HEK293T (cell line): Measurements from ENCODE around the gene SARNP.
A peak's percentile ranks its signal among the peaks of the same experiment; 100 is the strongest.

Experiments used
- CTCF ChIA-PET: fragments of 350-600 bp; formaldehyde crosslinking; extraction: SDS; loops from one replicate; lab custom pipeline; 2021; ENCODE audit warnings: antibody characterized with exemption, inconsistent platforms; lab: Yijun Ruan, JAX
- POLR2A ChIA-PET: fragments of 350-600 bp; formaldehyde crosslinking; extraction: SDS; loops from one replicate; lab custom pipeline; 2020; ENCODE audit warnings: antibody characterized with exemption, inconsistent platforms; lab: Yijun Ruan, JAX
- DNase-seq: peaks from one replicate; pipeline ENCODE4 v3.0.0; 2012; ENCODE audit warnings: mixed read lengths; ENCODE audit errors: extremely low spot score
- BHLHE40 ChIP-seq: fragments of 450-650 bp; IDR thresholded peaks from 2 replicates; pipeline ENCODE4 v1.6.1; 2016; ENCODE audit warnings: mild to moderate bottlenecking, moderate library complexity, borderline replicate concordance
- CTBP1 ChIP-seq: fragments of 450-650 bp; IDR thresholded peaks from 2 replicates; pipeline ENCODE4 v1.6.1; 2016; ENCODE audit warnings: borderline replicate concordance
- ELF4 ChIP-seq: fragments of 450-650 bp; IDR thresholded peaks from 2 replicates; pipeline ENCODE4 v1.6.1; 2017; ENCODE audit warnings: antibody characterized with exemption
- FOXA1 ChIP-seq: fragments of 450-650 bp; IDR thresholded peaks from 2 replicates; pipeline ENCODE4 v1.6.1; 2016; ENCODE audit warnings: mild to moderate bottlenecking
- FOXK2 ChIP-seq: fragments of 450-650 bp; IDR thresholded peaks from 2 replicates; pipeline ENCODE4 v1.6.1; 2016; ENCODE audit warnings: mild to moderate bottlenecking
- FOXM1 ChIP-seq: fragments of 450-650 bp; IDR thresholded peaks from 2 replicates; pipeline ENCODE4 v1.6.1; 2017; ENCODE audit warnings: mild to moderate bottlenecking, borderline replicate concordance
- HDGF ChIP-seq: fragments of 450-650 bp; IDR thresholded peaks from 2 replicates; pipeline ENCODE4 v1.6.1; 2017; ENCODE audit warnings: antibody characterized with exemption, borderline replicate concordance
- L3MBTL2 ChIP-seq: fragments of 450-650 bp; conservative IDR thresholded peaks from 2 replicates; pipeline ENCODE4 v1.6.1; 2016; ENCODE audit warnings: mild to moderate bottlenecking
- LEF1 ChIP-seq: fragments of 450-650 bp; IDR thresholded peaks from 2 replicates; pipeline ENCODE4 v1.6.1; 2017; ENCODE audit warnings: mild to moderate bottlenecking, borderline replicate concordance
- NFRKB ChIP-seq: fragments of 450-650 bp; IDR thresholded peaks from 2 replicates; pipeline ENCODE4 v1.6.1; 2016; ENCODE audit warnings: mild to moderate bottlenecking, moderate library complexity
- SP1 ChIP-seq: fragments of 450-650 bp; IDR thresholded peaks from 2 replicates; pipeline ENCODE4 v1.6.1; 2017
- SUZ12 ChIP-seq: fragments of 450-650 bp; IDR thresholded peaks from 2 replicates; pipeline ENCODE4 v1.6.1; 2016; ENCODE audit warnings: mild to moderate bottlenecking
- TARDBP ChIP-seq: fragments of 450-650 bp; IDR thresholded peaks from 2 replicates; pipeline ENCODE4 v1.6.1; 2016
- ZNF384 ChIP-seq: fragments of 450-650 bp; IDR thresholded peaks from 2 replicates; pipeline ENCODE4 v1.6.1; 2016
- TF ChIP-seq, protein P1 (sequence below): fragments of 450-650 bp; IDR thresholded peaks from 2 replicates; pipeline ENCODE4 v1.6.1; 2016

The SARNP gene

DNA sequence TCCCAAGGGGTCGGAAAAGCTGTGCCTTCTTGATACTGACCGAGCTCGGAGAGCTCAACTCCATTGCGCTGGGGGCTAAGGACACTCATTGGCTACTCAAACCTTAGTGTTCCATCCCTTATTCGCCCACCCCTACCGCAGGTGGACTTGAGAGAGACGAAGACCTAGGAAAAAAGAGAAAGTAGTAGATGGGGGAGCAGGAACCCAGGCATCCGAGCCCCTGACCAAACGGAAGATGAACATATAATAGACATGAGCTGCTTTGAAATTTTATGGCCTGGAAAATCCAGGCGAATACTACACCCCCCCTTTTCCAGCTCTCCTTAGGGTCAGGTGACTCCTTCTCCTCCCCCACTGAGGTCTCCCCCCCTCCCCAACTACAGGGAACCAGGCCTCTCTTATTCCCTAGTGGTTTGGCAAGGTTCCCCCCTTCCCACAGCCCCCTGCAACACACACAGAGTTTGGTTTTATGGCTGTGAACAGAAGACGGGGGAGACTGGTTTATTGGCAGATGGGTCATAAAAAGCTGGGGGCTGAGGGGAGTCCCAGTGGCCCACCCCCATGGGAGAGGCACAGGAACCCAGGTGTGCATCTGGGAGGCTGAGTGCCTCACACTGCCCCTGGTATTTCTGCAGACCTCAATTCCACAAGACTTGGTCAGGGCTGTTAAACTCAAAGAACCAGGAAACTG is 73.0 kb downstream of the SARNP start:
- POLR2A ChIA-PET = interaction anchor here (0.6 to 2.7 kb wide), 7 partner anchors 15 to 183 kb away, joined by 3 to 11 read pairs (median 4); partner anchors contain the start of genes CD63, DNAJC14, ITGA7 and ORMDL2
- CTCF ChIA-PET = interaction anchor here (0.5 to 1.3 kb wide), 6 partner anchors 8 to 251 kb away, joined by 3 to 4 read pairs (median 3); a partner anchor contains a TSS
- no peak for TF ChIP-seq ELF4
- peak; percentile 65 for TF ChIP-seq L3MBTL2
- no peak for TF ChIP-seq CTBP1
- DNase-seq = no peak

DNA sequence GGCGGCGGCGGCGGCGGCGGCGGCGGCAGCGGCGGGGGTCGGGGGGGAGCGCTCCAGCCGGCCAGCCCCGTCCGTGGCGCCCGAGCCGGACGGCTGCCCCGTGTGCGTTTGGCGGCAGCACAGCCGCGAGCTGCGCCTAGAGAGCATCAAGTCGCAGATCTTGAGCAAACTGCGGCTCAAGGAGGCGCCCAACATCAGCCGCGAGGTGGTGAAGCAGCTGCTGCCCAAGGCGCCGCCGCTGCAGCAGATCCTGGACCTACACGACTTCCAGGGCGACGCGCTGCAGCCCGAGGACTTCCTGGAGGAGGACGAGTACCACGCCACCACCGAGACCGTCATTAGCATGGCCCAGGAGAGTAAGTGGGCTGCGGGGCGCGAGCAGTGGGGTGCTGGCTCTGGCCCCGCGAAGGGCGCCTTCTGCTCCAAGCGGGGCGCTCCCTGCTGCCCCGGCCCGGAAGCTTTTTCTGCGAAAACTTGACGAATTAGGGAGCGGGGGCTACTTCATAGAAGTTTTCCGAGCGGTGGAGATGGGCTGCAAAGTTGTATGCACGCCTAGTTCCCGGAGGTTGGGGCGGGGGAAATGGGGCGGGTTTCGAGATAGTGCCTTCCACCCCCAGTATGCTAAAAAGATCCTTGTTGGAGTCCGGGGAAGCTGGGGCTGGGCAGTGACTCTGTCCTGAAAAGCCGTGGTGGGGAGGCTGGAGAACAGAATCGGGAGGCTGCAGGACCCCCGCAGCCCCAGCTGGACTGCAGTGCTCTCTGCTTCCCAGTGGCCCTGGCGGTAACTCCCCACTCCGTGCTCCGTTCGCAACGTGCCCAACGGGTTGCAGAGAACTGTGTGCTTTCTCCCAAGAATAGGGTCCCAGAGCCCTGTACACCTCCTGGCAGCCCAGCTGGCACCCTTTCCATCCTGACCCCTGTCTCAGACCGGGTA is 73.9 kb downstream of the SARNP start:
- ChIA-PET POLR2A (interaction anchor here (0.6 to 2.7 kb wide), 10 partner anchors 14 to 86 kb away, joined by 3 to 15 read pairs (median 6); partner anchors contain the start of genes CD63, DNAJC14, ITGA7 and ORMDL2), CTCF (interaction anchor here (0.5 to 1.3 kb wide), 5 partner anchors 9 to 252 kb away, joined by 3 to 4 read pairs (median 3); a partner anchor contains a TSS)
- peak; percentile 55 for DNase-seq
- TF ChIP-seq FOXM1 (no peak), FOXK2 (no peak), LEF1 (no peak), L3MBTL2 (no peak), NFRKB (no peak), SP1 (no peak), SUZ12 (no peak), ZNF384 (no peak), ELF4 (no peak)
- TF ChIP-seq, protein P1, sequence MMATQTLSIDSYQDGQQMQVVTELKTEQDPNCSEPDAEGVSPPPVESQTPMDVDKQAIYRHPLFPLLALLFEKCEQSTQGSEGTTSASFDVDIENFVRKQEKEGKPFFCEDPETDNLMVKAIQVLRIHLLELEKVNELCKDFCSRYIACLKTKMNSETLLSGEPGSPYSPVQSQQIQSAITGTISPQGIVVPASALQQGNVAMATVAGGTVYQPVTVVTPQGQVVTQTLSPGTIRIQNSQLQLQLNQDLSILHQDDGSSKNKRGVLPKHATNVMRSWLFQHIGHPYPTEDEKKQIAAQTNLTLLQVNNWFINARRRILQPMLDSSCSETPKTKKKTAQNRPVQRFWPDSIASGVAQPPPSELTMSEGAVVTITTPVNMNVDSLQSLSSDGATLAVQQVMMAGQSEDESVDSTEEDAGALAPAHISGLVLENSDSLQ = no peak

DNA sequence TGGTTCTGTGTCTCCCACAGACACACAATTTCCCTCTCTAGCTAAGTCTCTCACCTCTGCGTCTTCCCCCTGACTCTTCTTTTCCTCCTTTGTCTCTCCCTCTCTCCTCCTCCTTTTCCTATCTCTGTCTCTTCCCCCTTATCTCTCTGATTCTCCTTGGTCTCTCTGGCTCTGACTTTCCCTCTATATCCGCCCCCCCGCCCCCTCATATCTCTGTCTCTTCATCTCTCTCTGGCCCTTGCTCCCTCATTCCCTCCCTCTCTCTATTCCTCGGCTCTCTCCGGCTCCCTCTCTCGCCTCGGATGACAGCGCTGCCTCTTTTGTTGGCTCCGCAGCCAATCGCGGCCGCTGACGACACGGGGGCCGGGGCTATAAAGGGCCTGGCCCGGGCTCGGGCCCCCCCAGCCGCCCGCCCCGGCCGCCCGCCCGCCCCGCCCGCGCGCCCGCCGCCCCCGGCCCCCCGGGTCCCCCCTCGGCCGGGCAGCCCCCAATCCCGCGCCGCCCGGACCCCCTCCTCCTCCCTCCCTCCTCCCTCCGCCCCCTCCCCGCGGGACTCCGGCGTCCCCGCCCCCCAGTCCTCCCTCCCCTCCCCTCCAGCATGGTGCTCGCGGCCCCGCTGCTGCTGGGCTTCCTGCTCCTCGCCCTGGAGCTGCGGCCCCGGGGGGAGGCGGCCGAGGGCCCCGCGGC is 74.7 kb downstream of the SARNP start, which contains the start of gene GDF11:
TSS of gene GDF11 (plus strand) at position 404 of the 687 bp plus-strand sequence. CDS start at position 599, 195 bp downstream.
- DNase-seq = peak; percentile 72
- TF ChIP-seq SUZ12 = no peak
- TF ChIP-seq L3MBTL2 = peak; percentile 38; the same call in 1 of the 2 replicates
- POLR2A ChIA-PET = interaction anchor here (0.7 to 2.7 kb wide), 7 partner anchors 13 to 87 kb away, joined by 3 to 15 read pairs (median 4); partner anchors contain the start of genes DNAJC14, ORMDL2 and SARNP
- CTCF ChIA-PET = interaction anchor here (0.9 to 1.0 kb wide), 3 partner anchors 52 to 296 kb away, joined by 3 to 5 read pairs (median 5); no protein-coding TSS in a partner anchor

DNA sequence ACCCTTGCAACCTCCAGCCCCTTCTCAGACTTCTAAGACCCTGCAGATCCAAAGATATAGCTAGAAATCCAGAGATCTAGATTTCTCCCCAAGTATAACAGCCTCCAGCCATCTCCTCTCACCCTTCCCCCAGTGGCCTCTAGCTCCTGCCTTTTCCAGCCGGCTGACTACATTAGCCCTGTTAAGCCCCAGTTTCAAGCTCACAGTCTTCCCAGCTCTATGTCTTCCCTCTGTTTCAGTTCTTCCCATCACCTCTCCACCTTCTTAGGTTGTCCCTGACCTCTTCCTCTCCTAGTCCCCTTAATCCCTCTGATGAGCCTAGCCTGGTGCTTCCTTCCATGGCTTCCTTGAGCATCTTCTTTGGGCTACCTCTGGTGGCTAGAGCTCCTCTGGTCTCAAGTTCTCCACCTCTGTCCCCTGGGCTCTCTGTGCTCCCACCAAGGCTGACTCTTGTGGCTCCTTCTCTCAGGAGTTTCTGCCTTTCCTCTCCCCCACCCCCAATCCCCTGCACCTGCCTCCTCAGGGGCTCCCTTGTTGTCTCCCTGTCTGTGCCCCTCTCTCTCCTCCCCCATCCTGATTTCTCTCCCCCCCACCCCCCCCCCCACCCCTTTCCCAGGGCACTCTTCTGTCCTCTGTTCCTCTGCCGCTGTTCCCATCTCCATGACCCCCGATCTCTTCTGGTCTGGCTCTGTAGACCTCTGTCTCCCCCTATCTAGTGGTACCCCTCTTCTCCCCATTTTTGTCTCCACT is 75.4 kb downstream of the SARNP start:
- POLR2A ChIA-PET = interaction anchor here (1.0 to 2.3 kb wide), 4 partner anchors 13 to 185 kb away, joined by 4 to 15 read pairs (median 6); partner anchors contain the start of genes DNAJC14, ORMDL2, PYM1 and SARNP
- TF ChIP-seq BHLHE40 = no peak
- no peak for TF ChIP-seq NFRKB
- TF ChIP-seq SP1 = no peak
- TF ChIP-seq TARDBP = no peak
- TF ChIP-seq LEF1 = no peak
- TF ChIP-seq ELF4 = no peak
- no peak for TF ChIP-seq HDGF
- no peak for TF ChIP-seq CTBP1
- no peak for TF ChIP-seq FOXK2
- TF ChIP-seq SUZ12 = no peak
- TF ChIP-seq ZNF384 = no peak
- TF ChIP-seq L3MBTL2 = no peak
- TF ChIP-seq, protein P1 = no peak
- no peak for TF ChIP-seq FOXM1
- TF ChIP-seq FOXA1 = no peak
- CTCF ChIA-PET = interaction anchor here (0.6 to 1.0 kb wide), 5 partner anchors 11 to 296 kb away, joined by 3 to 5 read pairs (median 4); no protein-coding TSS in a partner anchor
- no peak for DNase-seq

DNA sequence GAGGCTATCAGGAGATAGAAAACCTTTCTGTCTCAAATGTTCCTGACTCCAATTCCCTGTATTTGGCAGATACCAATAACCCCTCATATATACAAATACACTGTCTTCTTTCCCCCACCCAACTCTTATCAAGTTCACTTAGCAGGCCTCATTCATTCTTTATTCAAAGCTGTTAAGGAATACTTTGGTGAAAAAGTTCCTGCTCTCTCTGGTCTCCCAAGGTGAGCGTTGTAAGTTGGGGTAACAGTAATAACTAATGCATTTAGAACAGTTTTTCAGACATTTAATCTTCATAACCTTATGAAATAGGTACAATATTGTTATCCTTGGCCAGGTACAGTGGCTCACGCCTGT is 78.5 kb downstream of the SARNP start:
- POLR2A ChIA-PET = interaction anchor here (0.8 to 3.3 kb wide), 11 partner anchors 8 to 366 kb away, joined by 3 to 28 read pairs (median 3); partner anchors contain the start of genes BLOC1S1, CD63, DNAJC14 and ORMDL2

More for the DNA sequence above, 78.5 kb downstream of the SARNP start:
- no peak for DNase-seq
- CTCF ChIA-PET = interaction anchor here (0.5 to 4.5 kb wide), 20 partner anchors 8 to 955 kb away, joined by 3 to 32 read pairs (median 4); partner anchors contain the start of genes CD63, ORMDL2, RAB5B and SARNP
- no peak for TF ChIP-seq TARDBP
- no peak for TF ChIP-seq NFRKB
- no peak for TF ChIP-seq ELF4
- TF ChIP-seq SUZ12 = no peak
